Activated CD4-positive, alpha-beta T cell treated with anti-CD3 and anti-CD28 coated beads, Interleukin-2, amount 50 U/mL, for 1 hour (primary cell): Measurements from ENCODE around the gene ARHGEF9.

Experiments used
- DNase-seq: peaks from one replicate; pipeline ENCODE4 v3.0.0-alpha.2; 2020

The ARHGEF9 gene

DNA sequence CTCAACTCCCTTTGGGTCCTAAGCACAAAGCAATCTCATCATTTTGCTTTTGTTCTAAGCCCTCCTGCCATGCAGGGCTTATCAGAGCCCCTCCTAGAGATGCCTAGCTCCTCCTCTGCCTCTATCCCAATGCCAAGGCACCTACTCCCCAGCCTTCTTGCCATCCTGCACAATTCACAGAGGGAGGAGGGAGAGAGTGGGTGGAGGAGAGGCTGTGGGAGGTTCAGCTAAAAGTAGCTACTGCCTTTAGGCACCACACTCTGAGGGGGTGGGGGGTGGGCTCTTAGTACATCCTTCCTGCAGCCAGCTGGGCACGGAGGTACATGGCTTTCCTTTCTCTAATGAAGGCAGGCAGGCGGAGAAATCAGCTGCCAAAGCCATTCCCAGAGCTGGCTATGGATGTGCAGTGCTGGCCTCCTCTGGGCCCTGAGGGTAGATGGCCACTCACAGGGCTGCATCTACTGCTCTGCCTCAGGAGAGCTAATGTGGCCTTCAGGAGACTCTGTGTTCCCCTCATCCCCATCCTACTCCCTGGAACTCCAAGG is 40.1 kb downstream of the ARHGEF9 start:
- DNase-seq = no peak

DNA sequence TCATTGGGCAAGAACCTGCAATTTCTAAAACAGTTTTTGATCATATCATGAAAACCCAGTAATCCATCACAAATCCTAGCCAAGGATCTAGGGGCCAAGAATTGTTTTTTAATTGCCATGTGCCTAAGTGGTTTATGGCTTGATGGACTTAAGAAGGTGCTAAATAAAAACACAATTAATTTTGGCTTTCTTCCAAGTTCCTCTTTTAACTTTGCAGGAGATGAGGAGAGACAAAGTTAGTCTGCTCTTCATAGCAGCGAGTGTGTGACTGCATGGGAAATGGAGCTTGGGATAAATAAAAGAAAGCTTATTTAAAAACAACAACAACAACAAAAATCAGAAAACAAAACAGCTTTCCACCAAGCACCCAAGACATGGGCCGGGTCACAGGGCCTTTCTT is 41.4 kb downstream of the ARHGEF9 start:
- DNase-seq = no peak

DNA sequence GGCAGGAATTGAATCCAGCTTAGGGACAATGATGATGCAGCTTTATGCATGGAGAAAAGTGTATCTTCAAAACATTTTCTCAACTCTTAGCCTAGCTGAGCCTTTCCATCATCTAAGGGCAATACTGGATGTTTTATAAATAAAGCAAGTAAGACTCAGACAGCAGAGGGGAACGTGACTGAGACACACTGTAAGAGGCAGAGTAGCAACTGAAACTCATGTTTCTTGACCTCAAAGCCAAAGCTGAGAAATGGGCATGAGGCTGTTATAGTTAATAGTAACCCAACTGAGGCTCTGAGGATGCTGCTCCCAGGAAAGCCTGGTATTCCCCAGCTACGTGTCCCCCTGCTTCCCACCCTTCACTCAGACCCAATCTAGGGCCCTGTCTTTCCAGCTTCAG is 44.6 kb downstream of the ARHGEF9 start:
- no peak for DNase-seq

DNA sequence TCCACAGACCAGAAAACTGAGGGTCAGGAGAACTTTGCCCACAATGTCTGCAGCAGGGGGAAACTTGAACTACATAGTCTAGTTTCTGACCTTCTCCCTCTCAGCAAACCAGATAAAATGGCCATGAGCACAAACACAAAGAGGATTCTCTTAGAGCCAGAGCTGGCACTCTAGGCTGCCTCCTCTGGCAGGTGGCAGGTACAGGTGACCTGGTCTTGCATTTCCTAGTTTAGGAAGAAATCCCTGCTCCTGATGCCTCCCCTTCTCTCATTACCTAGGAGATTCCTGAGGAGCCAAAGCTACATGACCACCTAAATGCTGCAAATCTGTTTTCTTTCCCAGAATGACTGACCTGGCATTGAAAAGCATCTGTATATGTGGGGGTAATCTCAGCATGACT is 45.1 kb downstream of the ARHGEF9 start:
- DNase-seq = no peak

DNA sequence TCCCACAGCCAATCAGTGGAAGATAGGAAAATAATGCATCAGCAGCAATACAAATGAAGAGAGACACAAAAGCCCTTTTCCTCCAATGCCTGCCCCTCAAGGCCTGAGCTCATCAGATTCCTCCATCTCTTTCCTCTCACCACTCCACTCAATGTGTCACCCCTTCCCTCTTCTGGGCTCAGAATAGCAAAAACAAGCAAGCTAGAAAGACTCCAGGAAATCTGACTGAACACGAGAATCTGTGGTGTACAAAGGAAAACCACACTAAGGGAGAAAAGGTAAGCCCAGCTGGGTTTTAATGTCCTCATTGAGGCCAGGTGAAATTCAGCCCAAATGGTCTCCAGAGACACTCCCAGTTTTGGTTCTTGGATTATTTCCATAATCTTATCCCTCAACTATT is 46.3 kb downstream of the ARHGEF9 start:
- DNase-seq = no peak

DNA sequence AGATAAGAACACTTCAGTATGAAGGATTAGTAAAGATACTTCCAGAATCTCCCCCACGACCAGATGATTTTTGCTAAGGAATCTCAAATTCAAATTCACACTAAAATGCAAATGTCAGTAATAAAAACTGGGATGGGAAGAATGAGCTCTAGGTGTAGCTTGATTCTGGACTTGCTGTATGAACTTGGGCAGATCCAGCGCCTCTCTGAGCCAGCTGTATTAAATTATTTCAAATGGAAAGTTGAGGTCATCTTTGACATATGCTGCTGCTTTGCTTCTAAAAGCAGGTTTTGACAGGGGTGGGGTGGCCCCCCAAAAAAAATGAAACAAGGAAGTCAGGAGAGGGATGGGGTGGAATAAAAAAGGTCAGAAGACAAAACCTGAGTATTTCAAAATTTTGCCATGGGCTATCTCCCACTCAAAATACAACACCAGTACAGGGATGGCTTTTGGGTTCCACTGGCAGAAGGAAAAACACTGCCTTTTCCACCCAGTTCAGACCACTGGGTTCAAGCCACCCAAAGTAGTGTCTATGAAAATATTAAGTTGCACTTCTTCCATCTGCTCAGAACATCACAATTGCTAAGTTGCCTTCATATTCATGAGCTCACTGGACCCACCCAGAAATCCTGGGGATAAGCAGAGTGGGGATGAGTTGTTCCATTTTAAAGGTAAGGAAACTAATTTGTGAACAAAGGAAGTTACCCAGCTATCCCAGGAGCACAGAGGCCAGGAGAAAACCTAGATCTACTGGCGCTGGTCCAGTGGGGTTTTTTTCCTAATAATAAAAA is 47.7 kb downstream of the ARHGEF9 start:
- DNase-seq = no peak

DNA sequence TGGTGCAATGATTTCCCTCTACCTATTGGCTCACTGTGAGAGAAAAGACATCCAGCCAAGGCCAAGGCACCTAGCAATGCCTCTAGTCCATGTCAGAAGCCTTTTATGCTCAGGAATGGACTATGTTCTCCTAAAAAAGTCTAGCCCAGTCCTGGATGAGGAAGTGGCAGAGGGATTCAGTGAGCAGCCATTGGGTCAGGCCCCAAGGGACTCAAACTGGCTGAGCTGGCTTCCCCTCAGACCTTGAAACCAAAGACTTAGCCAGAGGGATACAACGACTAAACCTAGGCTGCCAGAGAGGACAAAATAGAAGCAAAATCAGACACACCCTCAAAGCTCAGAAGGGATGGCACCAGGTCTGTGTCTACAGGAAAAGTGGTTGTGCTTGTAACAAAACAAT is 49.1 kb downstream of the ARHGEF9 start:
- no peak for DNase-seq

DNA sequence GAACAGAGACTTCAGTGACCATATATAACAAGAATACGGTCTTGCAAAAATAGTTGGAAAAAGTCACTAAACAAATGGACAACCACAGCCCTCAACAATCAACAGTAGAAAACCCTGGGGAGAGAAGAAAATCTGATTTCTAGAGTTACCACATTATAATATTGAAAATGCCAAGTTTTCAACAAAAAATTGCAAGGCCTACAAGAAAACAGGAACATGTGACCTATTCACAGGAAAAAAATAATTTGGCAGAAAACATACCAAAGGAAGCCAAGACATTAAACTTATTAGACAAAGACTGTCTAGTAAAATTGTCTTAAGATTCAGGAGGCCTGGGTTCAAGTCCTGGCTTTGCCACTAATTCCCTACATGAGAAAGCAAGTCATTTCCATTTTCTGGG is 64.7 kb downstream of the ARHGEF9 start:
- no peak for DNase-seq

DNA sequence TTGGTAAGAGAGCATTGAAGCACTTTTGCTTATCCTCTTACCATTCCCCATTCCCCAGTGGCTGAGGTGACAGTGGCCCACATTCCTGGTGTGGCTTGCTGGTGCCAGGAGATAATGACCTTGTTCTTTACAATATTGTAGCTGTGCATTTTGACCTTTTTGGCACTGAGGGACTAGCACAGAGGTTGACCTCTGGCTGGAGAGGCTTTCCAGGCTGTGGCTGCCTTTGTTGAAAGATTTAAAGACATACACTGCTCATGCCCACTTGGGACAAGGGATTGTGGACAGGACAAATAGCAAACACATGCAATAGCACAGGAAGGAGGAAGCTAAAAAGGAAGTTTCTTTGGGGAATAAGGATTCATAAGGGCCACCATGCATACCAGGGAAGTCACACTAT is 65.4 kb downstream of the ARHGEF9 start:
- DNase-seq = no peak

DNA sequence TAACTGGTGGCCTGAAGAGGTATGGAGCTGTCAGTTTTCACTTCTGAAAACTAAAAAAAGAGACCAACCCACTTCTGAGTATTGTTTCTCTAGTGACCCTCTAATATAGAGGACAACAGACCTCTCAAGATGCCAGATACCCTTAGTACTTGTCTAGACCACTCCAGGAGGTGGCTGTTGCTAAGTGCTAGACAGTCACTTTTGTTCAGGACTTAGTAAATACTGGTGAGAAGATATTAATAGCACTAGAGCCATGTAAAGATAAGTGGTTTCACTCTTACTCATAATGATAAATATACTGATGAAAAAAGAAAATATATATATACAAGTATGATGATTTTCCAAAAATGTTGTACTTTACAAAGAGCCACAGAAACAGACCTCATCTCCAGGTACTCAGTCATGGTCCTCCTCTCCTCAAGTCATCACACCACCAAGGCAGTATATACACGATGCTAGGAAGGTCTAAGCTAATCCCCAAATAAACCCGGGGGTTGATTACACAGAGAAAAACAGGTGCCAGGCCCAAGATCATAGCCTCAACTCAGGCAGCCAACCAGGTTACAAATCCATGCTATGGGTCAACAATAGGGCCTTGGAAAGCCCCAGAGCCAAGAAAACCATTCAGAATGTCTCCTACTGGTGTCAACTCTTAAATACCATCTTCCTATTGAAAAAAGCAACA is 66.9 kb downstream of the ARHGEF9 start:
- DNase-seq = no peak

DNA sequence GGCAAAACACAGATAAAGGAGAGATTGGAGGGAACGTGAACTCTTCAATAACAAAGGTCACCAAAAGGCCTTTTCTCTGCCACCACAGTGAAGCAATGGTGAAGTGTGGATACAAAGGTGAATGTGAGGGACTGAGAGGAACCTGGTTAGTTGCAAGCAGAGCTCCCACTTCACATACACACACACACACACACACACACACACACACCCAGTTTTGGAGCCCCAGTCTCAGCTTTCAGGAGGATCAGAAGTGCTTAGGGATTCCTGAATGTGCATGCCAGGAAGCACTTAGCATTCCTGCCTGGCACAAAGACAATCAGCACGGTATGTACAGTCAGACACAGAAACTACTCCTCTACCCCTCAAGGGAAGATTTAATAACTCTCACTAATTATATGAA is 71.5 kb downstream of the ARHGEF9 start:
- DNase-seq = no peak

DNA sequence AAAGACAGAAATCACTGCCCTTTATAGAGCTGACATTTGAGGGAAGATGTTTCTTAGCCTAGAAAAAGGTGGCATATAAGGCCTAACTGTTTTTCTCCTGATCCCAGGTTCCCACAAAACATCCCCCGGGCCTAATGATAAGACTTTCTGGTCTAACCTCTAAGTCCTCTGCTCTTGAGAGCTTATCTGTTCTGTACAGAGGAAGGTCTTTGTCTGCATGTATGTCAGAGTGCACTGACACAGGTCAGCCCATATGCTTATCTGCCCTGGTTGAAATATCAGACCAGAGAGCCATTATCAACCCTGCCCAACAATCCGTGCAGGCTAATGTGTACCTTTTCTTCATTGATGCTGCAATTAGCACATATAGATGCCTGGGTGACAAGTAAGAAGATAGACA is 76.2 kb downstream of the ARHGEF9 start:
- no peak for DNase-seq

DNA sequence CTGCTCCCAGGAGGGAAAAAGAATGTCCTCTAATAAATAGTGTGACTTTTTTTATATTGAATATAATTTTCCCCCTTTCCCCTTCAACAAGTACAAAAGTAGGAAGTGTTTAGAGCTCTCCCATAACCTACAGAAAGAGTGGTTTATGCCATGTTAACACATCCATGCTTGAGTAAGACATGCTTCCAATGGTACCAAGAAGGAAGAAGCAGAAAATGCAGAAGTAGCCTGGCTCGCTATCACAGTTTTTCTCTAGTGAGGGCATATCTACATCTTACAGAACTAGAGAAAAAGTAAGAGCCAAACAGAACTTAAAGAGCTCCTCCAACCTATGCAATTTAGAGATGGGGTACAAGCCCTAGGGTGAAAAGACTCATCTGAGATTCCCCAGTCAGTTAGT is 82.5 kb downstream of the ARHGEF9 start:
- no peak for DNase-seq

DNA sequence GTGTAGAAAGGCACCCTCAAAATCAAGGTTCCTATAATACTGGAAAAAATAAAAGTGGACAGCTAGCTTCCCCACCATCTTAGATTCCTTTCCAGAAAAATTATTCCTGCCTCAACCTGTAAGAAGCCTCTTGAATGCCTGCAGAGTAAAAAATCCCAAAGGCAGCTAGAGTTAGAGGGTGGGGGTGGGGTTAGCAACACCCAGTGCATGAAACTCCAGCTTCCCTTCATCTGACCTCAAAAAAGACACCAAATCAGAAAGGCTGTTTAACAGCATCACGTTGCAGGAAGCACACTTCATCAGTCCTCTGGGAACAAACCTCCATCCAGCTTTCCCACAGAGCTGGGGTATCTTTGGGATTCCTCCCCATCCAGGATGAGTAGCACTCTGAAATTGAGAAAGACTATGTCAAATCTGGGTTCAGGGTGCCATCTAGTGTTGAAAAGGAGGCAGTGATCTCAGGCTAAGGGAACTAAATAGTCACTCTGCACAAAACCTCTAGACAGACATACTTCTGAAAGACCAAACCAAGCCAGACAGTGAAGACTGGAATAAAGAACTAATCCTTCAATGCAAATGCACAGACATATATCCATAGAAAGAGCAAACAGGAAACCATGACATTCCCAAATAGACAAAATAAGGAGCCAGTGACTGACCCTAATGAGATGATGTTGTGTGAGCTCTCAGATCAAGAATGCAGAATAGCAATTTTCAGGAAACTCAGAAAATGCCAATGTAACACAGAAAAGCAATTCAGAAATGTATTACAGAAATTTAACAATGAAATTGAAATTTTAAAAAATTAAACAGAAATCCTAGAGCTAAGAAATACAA is 97.9 kb downstream of the ARHGEF9 start:
- DNase-seq = no peak

DNA sequence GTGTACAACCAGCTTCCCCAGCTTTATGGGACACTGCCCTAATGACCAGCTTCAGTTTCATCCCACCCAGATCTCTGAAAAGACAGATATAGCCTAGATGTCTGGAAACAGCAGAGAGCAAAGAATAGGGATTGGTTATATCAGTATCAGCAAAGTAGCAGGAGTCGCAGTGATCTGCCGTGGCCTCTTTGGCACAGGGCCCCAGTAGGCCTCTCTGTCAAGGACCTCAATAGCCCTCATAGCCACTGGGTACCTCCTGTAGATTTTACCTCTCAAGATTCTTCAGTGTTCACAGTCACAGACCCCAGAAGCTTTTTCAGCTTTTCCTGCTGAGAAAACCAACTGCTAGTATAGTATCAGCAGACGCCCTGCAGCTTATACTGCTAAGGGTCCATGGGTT is 104.6 kb downstream of the ARHGEF9 start:
- no peak for DNase-seq

DNA sequence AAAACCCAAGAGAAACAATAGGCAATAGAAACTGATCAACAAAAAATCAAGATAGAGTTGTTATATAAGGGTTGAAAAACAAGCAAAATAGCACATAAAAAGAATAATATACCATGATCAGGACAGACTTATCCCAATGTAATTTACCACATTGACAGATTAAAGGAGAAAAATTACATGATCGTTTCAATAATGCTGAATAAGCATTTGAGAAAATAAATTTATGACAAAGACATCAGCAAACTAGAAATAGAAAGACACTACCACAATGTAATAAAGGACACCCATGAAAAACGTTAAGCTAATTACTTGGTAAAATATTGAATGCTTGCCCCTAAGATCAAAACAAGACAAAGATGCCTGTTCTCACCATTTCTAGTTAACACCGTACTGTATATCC is 105.6 kb downstream of the ARHGEF9 start:
- DNase-seq = no peak

DNA sequence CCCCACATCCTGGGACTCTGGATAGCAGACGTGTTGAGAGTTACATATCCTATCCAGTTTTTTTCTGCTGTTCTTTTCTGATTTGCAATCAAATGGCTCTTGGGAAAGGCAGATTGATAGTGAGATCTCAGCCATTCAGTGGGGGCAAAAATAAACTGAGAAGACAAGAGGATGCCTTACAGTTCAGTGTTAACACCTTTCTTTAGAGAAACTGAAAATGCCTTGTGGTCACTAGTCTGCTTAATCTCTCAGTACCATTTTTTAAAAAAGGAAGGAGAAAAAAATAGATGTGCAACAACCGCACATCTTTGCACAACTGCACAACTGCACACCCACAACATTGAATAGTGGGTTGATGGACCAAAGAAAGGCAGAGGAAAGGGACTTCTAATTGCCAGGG is 109.3 kb downstream of the ARHGEF9 start:
- no peak for DNase-seq

DNA sequence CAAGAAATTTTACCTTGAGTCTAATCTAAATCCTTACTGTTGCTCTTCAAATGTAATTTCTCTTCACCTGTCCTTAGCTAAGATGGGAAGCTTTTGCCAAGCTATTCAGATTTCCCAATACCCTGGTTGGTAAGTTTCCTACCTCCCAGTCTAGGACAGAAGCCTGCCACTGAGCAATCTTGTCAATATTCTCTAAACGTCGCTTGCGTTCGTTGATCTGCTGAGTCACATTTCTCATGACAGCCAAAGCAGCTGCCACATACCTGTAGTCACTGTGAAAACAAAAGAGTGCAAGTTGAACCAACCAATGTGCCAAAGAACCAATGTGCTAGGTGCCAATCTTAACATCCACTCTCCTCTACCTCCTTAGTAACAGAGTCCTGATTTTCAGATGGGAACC is 111.1 kb downstream of the ARHGEF9 start:
- DNase-seq = no peak

DNA sequence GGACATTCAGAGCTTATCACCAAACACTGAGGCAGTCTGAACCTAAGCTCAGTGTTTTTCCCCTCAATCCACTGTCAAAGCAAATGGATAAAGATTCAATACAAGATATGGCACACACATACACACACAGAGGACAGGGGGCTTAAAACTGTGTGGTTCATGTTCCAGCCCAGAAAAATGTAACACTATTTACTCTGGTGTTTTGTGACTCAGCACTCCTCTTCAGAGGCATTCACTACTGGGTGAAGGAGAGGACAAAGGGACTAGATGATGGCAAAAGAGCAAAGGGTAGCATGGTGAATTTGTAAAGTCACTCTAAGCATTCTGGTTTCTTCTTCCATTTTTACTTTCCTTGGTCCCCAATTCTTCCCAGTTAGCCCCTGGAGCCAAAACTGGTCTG is 120.3 kb downstream of the ARHGEF9 start:
- no peak for DNase-seq

DNA sequence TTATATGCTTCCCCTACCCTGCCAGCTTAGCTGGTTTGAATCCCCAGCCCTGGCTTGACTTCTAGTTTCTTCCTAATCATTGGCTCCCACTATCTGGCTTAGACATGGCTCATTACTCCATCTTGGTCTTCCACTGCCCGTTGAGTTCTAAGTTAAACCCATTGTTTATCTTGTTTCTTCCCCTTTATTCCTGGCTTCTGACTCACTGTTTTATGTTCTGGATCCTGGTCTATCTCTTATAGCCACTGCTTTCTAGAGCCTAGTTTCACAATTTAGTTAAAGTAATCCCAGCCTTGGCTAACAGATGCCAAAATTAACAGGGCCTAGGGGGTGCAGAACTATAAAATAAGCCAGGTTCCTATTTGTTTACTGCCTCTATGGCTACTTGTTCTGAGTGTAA is 120.9 kb downstream of the ARHGEF9 start:
- DNase-seq = no peak

DNA sequence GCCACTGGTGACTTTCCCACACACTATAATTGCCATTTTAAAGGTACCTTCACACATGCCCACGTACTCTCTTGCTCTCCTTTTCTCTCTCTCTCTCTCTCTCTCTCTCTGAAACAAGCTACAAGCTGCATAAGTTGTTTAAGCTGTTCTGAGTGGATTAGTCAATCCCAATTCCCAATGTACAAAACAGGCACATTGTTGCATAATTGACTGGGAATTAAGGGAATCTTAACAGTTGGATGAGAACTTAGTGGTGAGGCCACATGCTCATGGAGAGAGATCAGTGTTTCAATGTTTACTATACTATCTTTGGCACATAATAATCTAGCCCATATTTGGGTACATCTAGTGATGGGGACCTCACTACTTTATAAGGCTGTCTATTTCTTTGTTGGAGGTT is 123.3 kb downstream of the ARHGEF9 start:
- DNase-seq = no peak

DNA sequence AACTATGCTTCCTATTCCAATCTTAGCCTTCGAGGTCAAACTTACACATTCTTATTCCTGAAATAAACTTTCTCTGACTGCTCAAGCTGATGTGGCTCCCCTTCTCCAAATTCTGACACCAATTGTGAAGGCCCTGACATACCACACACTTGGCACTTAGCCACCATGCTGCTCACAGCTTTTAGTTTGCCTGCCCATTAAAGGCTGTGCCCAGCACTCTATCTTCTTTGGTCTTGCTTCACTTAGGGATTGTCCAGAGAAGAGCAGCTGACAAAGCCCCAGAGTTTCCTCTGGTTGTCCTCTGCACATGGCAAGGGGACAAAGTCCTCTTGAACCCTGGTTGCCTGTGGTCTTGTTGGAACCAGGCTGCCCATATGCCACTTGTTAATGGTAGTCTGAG is 126.1 kb downstream of the ARHGEF9 start:
- no peak for DNase-seq

DNA sequence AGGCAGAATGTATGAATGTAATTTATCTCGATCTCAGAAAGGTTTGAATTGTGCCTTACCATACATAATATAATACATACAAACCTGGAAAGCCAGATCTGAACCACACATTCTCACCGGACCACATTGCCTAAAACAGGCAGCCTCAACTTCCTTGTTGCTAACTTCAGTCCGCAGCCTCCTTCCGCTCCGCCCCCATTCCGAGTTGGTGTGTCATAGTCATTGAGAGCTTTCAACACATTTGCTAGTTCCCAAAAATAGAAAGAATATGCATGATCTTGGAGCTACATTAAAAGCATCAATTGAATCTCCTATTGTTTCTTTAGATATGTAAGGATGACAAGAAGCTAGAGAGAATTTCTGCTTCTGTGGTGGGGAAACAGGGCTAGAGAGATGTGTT is 127.2 kb downstream of the ARHGEF9 start:
- no peak for DNase-seq
